ENCODE results near the gene MYRF. TPM values are rescaled to one million over a fixed set of nuclear protein-coding genes. Genes with fewer than 3 reads are reported as not detected.
A peak's percentile ranks its signal among the peaks of the same experiment; 100 is the strongest.

MYRF gene
- total RNA-seq, 1 donor from 2014 or later, result 15.9 TPM

DNA sequence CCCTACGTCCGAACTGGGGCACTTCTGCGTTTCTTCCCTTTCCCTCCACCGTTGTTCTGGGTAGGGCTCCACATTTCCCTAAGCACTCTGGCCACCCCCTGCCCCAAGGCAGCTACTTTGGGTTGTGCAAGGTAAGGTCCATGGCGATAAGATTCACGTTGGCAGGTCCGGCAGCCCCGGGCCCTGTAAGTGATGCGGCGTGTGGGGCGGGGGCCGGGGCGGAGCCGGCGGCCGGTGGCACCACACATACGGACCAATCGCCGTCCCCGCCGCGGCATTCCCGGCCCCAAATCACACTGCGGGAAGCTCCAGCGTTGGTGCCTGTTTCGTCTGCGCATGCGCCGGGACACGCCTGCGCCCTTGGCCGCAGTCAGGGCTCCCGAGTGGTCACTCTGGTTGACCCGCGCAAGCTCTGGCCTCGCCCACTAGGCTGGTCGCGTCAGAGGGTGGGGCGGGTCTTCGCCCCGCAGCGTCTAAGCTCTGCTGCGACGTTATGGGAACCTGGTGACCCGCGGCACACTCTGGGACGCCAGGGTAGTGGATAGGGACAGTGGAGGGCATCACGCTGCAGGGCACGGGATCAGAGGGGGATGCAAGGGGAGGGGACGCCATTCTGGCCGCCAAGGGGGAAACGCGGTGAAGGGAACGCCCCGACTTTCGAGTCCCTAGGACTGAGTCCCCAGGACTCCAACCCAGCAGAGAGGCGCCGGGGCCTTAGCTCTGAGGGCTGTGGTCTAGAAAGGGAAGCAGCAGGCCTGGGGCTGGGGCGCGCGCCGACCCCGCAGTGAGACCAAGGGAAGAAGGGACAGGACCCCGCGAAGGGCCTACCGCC, 62.7 kb downstream of the MYRF start:
- ATAC-seq, result peak; percentile 91
- DNase-seq (ENCODE audit: low spot score), result peak; percentile 97

DNA sequence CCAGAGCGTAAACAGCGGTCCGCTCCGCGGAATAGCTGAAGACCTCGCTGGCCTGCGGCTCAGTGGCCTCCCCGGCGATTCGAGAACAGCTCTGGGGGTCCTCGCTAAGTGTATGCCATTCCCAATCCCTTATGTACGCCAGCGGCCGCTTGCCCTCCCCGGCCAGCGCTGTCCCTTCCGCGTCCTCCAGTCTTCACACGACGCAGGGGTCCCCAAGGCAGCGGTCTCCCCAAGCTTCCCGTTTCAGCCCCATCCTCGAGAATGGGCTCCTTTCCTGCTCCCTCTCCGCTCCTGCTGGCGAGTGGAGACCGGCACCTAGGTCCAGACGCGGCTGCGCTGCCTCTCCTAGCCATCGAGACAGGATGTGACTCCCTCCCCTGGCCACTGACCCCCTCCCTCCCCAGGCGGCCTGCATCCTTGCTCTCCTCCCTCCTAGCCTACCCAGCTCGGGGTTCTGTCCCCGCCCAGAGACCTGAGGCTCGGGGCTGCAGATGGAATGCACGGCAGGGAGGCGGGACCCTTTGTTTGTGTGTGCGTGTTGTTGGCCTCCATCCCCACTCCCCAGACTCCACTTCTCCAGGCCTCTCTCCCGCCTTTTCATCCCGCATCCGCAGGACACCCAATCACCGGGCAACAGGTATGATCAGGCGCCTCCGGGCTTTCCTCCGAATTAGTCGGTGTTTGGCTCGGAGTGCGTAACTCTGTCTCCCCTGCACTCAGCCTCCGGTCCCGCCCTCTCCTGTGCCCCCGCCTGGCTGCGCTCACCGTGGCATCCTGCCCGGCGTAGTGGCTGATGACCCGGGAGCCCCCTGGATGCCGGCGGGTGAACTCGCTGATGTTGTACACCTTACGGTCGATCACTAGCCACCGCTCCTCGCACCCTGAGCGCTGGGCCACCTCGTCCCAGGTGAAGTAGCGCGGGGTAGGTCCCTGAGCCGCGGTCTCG, 63.6 kb downstream of the MYRF start:
- DNase-seq (ENCODE audit: low spot score) (peak; percentile 66), ATAC-seq (peak; percentile 27)

DNA sequence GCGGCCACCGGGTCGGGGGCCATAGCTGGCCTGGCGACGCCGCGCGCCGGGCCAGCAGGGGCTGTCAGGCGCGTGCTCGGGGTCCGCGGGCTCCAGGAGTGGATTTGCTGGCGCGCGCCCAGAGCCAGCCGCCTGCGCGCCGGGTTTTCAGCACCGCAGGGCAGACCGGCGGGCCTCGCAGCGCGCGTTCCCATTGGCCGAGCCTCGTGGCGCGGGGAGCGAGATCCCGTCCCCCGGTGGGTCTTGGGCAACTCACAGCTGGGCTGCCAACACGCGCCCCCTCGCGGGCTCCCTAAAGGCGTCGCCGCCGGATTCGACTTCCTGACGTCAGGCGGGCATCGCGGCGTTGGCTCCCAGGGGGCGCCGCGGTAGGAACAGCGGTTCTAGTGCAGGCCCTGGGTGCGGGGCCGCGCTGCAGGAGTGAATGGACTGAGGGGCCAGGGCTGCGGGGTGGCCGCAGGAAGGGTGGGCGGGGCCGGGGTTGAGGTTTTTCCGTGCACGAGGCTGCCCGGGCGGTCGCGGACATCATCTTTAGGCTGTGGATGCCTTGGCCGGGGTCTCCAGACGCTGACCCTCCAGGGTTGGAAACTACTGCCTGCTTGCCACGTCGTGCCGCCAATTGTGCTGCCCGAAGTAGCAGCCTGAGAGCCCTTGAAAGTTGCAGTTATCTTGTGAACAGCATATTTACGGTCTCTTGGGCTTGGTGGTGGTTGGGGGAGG, 64.5 kb downstream of the MYRF start, which contains the start of gene FADS1:
FADS1 (minus strand) TSS at position 268 of the 720 bp plus-strand sequence; CDS start at position 194, 74 bp downstream.
- ATAC-seq, result peak; percentile 46
- peak; percentile 82 for DNase-seq (ENCODE audit: low spot score)

DNA sequence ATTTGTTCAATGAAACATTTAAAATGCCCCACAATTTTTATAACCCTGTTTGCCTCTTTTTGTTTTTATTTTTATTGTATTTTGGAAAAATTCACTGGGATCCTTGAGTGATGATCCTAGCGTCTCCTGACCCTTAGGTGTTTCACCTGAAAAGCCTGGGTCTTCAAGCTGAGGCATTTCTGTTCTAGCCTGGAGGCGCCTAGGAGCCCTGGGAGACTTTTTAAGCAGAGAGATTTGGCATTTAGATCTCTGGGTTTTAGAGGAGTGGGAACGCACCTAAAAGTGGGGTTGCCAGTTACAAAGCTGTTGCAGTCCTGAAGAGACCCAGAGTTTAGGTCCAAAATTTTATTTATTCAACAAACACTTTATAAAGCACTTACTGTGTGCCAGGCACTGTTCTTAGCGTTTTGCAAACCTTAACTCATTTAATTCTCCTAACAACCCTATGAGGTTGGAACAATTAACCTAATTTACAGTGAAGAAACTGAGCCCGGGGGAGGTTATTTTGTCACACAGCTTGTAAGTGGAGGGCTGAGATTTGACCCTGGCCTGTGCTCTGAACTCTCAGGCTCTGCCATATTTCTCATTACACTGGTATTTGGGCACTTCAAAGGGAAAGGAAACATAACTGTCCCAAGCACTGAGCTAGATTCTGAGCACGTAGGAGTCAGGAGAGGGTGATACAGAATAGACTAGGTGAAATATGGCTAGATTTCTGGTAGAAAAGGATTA, 65.2 kb downstream of the MYRF start:
- no peak for ATAC-seq
- no peak for DNase-seq (ENCODE audit: low spot score)

DNA sequence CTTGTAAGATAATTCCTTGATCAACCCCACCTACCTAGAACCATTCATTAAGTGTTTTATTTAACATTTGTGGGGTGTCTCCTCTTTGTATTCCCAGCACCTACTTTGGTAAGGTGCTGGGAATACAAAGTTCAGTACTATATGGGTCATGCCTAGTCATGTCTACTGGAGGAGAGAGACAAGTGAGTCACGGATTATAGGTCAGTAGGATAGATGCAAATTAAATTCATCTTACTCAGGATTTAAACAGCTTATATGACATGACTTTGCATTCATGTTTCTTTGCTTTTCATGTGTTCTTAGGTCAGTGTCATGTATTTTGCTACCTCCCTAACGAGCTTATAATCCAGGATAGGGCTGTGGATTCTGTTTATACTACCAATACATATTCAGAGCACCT, 67.7 kb downstream of the MYRF start:
- ATAC-seq (no peak), DNase-seq (ENCODE audit: low spot score) (no peak)

DNA sequence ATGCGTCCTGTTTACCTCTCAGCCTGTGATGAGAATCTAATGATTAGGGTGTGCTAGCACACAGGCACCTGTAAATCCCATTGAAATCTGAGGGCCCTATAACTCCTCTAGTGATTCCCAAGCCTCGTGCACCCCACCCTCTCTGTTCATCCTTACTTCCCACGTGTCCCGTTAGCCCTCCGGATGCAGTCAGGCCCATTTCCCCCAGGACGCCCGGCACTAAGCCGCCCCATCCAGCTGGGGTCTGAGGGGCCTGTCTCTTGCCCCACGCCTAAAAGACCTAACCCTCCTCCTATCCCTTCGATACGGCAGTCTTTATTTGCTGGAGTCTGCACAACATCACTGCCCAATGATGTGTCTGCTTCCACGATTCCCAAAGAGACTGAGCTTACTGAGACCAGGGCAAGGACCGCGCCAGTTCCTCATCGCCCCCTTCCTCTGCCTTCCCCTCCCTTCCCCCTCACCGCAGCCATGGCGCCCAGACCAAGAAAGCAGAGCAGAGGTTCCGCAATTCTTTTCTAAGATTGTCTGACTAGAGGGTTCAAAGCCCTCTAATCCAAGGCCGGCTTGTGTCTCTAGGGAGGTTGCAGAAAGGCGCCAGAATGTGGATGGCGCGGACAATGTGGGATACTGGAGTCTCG, 74.6 kb downstream of the MYRF start:
- no peak for DNase-seq (ENCODE audit: low spot score)

DNA sequence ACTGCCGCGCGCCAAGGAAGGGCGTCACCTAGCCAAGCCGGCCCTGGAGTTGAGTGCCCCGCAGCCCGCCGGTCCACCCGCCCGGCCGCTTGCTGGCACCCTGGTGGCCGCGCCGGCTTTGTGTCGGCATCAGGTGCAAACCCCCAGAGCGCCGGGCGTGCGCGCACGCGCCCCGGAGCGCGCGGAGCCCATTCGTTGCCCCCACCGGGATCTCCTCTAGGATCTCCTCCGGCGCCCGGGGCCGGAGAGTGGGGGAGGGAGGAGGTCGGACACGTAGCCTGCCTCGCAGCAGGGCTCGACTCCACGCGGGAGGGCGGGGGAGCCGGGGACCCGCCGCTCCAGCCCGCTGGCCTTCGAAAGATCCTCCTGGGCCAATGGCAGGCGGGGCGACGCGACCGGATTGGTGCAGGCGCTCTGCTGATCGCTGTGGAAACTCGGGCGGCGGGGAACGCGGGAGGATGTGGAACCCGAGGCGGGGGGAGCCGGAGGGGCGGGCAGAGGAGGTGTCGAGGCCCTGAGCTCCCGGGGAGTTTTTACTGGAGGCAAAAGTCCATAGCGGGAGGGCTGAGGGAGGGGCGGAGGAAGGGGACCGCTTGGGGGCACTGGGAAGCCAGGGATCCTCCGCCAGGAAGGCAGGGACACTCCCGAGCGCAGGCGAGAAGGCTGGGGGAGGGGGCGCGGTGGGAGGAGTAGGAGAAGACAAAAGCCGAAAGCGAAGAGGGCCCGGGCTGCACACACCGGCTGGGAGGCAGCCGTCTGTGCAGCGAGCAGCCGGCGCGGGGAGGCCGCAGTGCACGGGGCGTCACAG, 75.3 kb downstream of the MYRF start, which contains the start of gene FADS2:
FADS2 (plus strand) TSS at position 730 of the 808 bp plus-strand sequence. CDS start 91 bp downstream, outside the sequence.
- peak; percentile 73 for ATAC-seq

More for the DNA sequence above, 74.6 kb downstream of the MYRF start:
- ATAC-seq, result no peak

DNA sequence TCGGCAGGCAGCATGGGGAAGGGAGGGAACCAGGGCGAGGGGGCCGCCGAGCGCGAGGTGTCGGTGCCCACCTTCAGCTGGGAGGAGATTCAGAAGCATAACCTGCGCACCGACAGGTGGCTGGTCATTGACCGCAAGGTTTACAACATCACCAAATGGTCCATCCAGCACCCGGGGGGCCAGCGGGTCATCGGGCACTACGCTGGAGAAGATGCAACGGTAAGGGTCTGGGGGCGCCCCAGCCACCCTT, 75.9 kb downstream of the MYRF start:
- ATAC-seq (peak; percentile 31), DNase-seq (ENCODE audit: low spot score) (no peak)

More for the DNA sequence above, 75.3 kb downstream of the MYRF start, which contains the start of gene FADS2:
- DNase-seq (ENCODE audit: low spot score), result peak; percentile 85

DNA sequence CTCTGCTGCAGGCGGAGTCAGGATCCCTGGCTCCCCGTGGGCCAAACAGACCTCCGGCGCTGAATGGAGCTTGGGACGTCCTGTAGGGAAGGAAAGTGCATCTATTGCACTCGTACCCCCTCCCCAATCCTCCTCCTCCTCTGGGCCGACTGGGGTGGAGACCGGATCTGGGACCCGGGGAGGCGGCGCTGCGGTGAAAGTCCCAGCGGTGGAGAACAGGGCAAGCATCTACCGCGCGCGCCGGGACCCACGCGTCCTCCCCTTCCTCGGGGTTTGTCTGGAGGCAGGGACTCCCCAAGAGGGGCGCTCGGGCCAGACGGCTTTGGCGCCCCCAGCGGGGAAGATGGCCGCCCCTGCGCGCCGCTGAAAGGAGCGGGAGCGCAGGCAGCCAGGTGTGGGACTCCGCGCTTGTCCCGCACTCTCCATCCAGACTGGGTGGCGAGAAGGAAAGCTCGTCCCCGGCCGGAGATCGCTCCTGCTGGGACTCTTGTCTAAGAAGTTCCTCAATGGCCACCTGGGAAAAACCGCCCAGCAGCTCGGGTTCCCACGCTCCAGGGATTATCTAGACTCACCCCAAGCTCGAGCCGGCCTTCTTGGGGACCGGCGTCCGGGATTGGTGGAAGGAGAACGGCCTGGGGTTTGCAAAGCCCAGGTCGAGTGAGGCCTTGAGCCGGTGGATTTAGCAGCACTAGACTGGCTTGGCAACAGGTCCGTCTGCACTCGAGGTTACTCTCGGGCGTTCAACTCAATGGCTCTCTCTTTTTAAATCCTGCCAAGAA, 76.4 kb downstream of the MYRF start:
- DNase-seq (ENCODE audit: low spot score) (peak; percentile 68), ATAC-seq (peak; percentile 72)

DNA sequence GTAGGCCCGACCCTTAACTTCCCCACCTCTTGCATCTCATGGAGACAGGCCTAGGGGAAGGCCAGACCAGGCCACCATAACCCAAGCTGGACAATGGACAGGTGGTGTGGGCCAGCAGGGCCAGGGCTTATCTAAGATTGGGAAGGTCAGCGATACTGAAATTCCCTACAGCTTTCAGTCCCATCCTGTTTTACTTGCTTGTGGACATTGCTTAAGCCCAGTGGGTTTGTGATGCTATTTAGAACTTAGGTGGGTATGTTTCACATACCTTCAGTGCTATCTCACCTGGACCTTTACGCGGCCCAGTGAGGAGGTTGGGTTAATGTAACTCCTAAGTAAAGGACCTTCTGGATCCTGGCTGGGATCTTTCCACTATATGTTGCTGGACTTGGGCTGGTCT, 77.4 kb downstream of the MYRF start:
- ATAC-seq (no peak), DNase-seq (ENCODE audit: low spot score) (no peak)

DNA sequence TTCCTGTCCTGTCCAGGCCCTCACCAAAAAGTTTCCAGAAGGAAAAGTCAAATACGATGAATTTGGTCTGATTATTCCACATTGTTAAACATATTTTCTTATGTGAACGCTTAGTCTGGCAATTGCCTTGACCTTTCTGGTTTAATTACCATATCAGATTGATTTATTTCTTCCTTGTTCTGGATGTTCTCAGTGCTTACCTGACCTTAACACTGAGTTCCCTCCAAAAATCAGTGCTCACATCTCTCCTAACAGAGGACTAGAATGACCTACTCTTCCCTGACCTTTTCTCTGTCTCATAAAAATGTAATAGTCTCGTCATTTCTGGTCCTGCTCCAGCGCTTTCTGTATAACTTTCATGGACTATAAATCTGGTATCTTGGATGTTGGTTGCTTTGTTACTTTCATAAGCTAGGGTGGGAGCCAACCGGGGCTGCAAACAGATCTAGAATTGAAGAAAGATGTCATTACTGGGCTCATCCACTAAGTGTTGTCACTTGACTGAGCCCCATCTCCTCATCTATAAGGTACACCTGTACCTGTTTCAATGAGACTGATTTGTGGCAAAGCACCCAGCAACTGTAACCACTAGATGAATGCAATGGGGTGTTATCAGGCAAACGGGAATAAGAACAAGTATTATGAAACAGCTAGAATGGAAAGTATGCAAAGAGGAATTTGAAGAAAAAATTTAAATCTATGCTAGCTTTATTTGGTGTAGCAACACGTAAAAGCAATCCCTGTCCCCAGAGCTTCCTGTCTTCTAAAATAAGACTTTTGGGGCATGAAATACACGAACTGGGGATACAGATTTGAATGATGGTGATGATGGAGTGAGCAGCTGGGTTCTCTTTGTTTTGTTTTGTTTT, 78.0 kb downstream of the MYRF start:
- no peak for DNase-seq (ENCODE audit: low spot score)

DNA sequence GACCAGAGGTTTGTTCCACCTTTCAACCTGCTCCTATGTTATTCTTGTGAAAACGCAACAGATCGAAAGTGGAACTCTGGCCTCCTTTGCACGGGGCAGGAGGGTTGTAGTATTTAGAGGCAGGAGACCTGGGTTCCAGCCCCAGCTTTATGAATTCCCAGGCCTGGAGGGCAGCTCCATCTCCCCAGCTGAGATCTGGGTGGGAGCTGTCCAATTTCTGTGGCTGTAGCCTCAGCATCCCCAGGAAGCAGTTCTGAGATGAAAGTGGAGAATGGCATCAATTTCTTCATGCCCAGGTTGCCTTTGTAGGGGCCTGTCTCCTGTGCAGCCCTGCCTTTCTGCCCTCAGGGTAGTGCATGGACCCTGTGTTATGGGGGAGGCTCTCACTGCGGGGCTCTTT, 79.8 kb downstream of the MYRF start:
- ATAC-seq (no peak), DNase-seq (ENCODE audit: low spot score) (no peak)

More for the DNA sequence above, 78.0 kb downstream of the MYRF start:
- ATAC-seq, result no peak

DNA sequence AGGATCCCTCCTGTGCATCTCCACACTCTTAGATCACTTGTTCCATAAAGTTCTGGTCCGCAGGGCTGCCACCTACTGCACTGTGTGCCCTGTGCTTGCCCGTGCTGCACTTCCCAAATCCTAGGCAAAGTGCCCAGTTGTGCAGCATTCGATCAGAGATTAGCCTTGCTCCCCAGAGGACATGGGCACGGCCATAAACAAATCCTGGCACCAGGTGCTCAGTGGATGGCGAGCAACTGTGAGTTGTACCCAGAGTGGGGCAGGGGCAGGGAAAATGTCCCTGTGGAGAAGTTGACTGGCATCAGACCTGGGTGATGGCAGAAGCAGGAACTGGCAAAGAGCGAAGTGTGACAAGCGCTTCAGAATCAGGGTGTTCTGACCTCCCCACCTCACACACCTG, 80.3 kb downstream of the MYRF start:
- DNase-seq (ENCODE audit: low spot score) (peak; percentile 69), ATAC-seq (peak; percentile 60)

DNA sequence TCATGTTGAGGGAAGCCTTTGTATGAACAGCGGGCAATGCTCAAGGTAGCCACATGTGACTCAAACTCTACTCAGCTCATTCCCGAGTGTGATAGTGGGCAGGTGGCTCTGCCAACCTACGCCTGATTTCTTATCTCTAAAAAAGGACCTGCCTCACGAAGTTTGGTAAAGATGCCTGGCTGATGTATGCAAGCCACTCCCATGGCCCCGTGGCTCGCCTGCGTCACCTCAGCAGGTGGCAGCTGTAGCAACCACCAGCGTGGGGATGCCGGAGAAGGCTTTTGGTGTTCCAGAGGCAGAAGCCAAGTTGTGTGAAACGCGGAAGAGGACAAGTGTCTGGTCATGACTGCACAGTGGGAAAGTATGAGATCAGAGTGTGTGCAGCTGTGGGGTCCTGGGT, 81.0 kb downstream of the MYRF start:
- no peak for DNase-seq (ENCODE audit: low spot score)
- no peak for ATAC-seq

DNA sequence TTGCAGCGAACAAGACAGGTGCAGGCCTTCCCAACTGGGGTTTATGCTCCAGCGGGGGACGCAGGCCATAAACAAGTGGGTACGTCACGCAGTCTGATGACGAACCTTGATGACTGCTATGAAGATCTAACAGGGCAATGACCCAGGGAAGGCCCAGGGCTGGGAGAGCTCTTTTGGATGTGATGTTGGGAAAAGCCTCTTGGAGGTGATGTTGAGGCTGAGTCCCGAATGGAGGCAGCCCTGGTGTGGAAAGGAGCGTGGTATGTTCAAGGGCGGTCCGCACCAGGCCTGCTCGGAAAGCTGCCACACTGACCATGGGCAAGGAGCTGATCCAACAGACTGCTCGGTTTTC, 81.5 kb downstream of the MYRF start:
- no peak for DNase-seq (ENCODE audit: low spot score)
- ATAC-seq, result no peak

DNA sequence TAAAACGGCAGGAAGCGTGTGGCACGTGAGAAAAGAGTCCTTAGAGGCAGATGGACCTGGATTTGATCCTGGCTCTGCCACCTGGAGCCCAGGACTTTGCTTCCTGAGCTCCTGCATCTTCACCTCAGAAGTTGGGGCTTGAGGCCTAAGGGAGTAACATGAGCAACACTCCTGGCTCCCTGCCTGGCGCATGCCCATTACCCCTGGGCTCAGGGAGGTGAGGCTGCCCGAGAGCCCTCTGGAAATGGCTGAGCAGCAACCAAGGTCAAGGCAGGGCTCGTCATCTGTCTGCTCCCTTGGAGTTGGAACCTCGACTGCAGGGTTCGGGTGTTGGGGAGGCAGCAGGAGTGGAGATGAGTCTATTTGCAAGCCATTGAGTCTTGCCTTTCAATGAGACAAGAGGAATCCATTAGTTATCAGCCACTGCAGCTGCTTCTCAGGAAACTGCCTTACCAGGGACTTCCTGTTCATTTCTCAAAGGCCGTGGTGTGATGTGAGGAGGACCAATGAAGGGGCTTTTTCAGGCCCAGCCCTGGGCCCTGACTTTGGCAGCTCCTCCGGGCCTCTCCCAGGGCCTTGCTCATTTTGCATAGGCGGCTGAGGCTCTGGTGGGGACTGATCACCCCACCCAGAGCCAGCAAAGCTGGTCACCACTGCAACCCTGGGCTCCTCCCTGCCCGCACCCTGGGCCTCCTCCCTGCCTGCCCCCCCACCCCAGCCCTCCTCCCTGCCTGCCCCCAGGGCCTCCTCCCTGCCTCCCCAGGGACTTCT, 82.0 kb downstream of the MYRF start:
- DNase-seq (ENCODE audit: low spot score) (no peak), ATAC-seq (peak; percentile 31)

DNA sequence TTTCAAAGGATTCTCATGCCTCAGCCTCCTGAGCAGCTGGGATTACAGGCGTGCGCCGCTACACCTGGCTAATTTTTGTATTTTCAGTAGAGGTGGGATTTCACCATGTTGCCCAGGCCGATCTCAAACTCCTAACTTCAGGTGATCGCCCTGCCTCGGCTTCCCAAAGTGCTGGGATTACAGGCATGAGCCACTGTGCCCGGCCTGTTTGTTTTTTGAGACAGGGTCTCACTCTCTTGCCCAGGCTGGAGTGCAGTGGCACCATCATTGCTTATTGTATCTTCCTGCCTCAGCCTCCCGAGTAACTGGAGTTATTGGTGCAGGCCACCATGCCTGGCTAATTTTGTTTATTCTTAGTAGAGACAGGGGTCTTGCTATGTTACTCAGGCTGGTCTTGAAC, 83.8 kb downstream of the MYRF start:
- no peak for ATAC-seq

More for the DNA sequence above, 83.8 kb downstream of the MYRF start:
- DNase-seq (ENCODE audit: low spot score), result no peak

Measured in left lobe of liver (tissue), 2 donors.